GM12865 (cell line): ENCODE results near the gene PCAT7.

Experiments
- DNase-seq: peaks from one replicate; pipeline ENCODE4 v3.0.0; 2010; ENCODE audit warnings: low read depth
- H3K4me3 ChIP-seq: 2 replicates; pipeline ENCODE4 v1.5.1; 2011; ENCODE audit warnings: mild to moderate bottlenecking, low read depth, low read length, control low read depth
- TF ChIP-seq, protein P1 (sequence below): IDR thresholded peaks from 2 replicates; pipeline ENCODE4 v1.5.1; 2011; ENCODE audit warnings: low read length, control low read depth, low read depth, inconsistent platforms; ENCODE audit not compliant: insufficient read depth; ENCODE audit errors: missing control alignments

Gene PCAT7

DNA sequence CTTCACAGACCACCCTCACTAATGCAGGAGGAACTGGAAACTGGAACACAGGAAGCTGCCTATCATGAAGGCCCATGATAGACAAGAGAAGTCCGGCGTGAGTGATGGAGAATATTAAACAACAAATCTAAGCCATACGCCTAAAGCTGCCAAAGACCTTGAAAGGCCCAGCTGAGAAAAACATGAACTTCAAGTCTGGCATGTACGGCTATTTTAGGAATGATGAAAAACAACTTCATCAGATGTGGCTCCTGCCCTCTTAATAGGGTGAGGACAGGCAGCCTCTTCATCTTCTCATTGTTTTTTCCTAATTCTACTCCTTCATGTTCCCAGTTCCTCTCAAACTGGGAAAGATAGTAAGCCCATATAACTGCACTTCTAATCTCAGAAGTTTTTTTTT lies 64.1 kb downstream of the PCAT7 start:
- TF ChIP-seq, protein P1, sequence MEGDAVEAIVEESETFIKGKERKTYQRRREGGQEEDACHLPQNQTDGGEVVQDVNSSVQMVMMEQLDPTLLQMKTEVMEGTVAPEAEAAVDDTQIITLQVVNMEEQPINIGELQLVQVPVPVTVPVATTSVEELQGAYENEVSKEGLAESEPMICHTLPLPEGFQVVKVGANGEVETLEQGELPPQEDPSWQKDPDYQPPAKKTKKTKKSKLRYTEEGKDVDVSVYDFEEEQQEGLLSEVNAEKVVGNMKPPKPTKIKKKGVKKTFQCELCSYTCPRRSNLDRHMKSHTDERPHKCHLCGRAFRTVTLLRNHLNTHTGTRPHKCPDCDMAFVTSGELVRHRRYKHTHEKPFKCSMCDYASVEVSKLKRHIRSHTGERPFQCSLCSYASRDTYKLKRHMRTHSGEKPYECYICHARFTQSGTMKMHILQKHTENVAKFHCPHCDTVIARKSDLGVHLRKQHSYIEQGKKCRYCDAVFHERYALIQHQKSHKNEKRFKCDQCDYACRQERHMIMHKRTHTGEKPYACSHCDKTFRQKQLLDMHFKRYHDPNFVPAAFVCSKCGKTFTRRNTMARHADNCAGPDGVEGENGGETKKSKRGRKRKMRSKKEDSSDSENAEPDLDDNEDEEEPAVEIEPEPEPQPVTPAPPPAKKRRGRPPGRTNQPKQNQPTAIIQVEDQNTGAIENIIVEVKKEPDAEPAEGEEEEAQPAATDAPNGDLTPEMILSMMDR, result no peak
- no peak overlapping the region for H3K4me3 ChIP-seq
- DNase-seq, result no peak
